Parathyroid adenoma (tissue), 2 donors: ENCODE results near the gene IFT52.

Experiments used
- H2AFZ ChIP-seq: fragments of 300-600 bp; sonication (generic); one replicate; pipeline ENCODE4 v1.7.0; 2017; ENCODE audit warnings: antibody characterized with exemption, mild to moderate bottlenecking
- H3K27ac ChIP-seq: fragments of 300-600 bp; sonication (generic); one replicate; pipeline ENCODE4 v1.7.0; 2017
- H3K27me3 ChIP-seq: fragments of 300-600 bp; sonication (generic); one replicate; pipeline ENCODE4 v1.7.0; 2017; ENCODE audit warnings: low read length; ENCODE audit not compliant: control insufficient read depth, insufficient read depth
- H3K36me3 ChIP-seq: fragments of 300-600 bp; sonication (generic); one replicate; pipeline ENCODE4 v1.7.0; 2017; ENCODE audit warnings: low read length; ENCODE audit not compliant: control insufficient read depth, insufficient read depth
- H3K4me1 ChIP-seq: fragments of 300-600 bp; sonication (generic); one replicate; pipeline ENCODE4 v1.7.0; 2017; ENCODE audit warnings: control low read depth
- H3K4me2 ChIP-seq: fragments of 300-600 bp; sonication (generic); one replicate; pipeline ENCODE4 v1.7.0; 2017; ENCODE audit warnings: low read length
- H3K4me3 ChIP-seq: fragments of 300-600 bp; sonication (generic); one replicate; pipeline ENCODE4 v1.7.0; 2017; ENCODE audit warnings: low read depth, low read length
- H3K79me2 ChIP-seq: fragments of 300-600 bp; sonication (generic); one replicate; pipeline ENCODE4 v1.7.0; 2017; ENCODE audit warnings: control low read depth
- H3K9ac ChIP-seq: fragments of 300-600 bp; sonication (generic); one replicate; pipeline ENCODE4 v1.7.0; 2017; ENCODE audit warnings: mild to moderate bottlenecking
- H3K9me3 ChIP-seq: fragments of 300-600 bp; sonication (generic); one replicate; pipeline ENCODE4 v1.7.0; 2017; ENCODE audit warnings: low read length; ENCODE audit not compliant: control insufficient read depth
- TF ChIP-seq, protein P1 (sequence below): fragments of 300-600 bp; sonication (generic); IDR thresholded peaks from one replicate; pipeline ENCODE4 v1.7.0; 2017; ENCODE audit warnings: antibody characterized with exemption, mild to moderate bottlenecking
- donor health status: primary hyperparathyroidism.

Gene IFT52

GRCh38 chr20:43665466-43666176 lies 74.9 kb downstream of the IFT52 start:
- H3K36me3 ChIP-seq = no peaks in the 10 kb centered on the region
- no peaks in the 10 kb centered on the region for H3K79me2 ChIP-seq
- no peak overlapping the region for H3K4me2 ChIP-seq
- no peaks in the 10 kb centered on the region for H3K27me3 ChIP-seq
- no peak overlapping the region for H3K27ac ChIP-seq
- peaks cover 3% of the 10 kb centered on the region for H3K4me1 ChIP-seq
- TF ChIP-seq, protein P1, sequence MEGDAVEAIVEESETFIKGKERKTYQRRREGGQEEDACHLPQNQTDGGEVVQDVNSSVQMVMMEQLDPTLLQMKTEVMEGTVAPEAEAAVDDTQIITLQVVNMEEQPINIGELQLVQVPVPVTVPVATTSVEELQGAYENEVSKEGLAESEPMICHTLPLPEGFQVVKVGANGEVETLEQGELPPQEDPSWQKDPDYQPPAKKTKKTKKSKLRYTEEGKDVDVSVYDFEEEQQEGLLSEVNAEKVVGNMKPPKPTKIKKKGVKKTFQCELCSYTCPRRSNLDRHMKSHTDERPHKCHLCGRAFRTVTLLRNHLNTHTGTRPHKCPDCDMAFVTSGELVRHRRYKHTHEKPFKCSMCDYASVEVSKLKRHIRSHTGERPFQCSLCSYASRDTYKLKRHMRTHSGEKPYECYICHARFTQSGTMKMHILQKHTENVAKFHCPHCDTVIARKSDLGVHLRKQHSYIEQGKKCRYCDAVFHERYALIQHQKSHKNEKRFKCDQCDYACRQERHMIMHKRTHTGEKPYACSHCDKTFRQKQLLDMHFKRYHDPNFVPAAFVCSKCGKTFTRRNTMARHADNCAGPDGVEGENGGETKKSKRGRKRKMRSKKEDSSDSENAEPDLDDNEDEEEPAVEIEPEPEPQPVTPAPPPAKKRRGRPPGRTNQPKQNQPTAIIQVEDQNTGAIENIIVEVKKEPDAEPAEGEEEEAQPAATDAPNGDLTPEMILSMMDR = no peak
- no peak overlapping the region for H3K9ac ChIP-seq
- no peak overlapping the region for H3K4me3 ChIP-seq
- no peak overlapping the region for H2AFZ ChIP-seq
- no peaks in the 10 kb centered on the region for H3K9me3 ChIP-seq

DNA sequence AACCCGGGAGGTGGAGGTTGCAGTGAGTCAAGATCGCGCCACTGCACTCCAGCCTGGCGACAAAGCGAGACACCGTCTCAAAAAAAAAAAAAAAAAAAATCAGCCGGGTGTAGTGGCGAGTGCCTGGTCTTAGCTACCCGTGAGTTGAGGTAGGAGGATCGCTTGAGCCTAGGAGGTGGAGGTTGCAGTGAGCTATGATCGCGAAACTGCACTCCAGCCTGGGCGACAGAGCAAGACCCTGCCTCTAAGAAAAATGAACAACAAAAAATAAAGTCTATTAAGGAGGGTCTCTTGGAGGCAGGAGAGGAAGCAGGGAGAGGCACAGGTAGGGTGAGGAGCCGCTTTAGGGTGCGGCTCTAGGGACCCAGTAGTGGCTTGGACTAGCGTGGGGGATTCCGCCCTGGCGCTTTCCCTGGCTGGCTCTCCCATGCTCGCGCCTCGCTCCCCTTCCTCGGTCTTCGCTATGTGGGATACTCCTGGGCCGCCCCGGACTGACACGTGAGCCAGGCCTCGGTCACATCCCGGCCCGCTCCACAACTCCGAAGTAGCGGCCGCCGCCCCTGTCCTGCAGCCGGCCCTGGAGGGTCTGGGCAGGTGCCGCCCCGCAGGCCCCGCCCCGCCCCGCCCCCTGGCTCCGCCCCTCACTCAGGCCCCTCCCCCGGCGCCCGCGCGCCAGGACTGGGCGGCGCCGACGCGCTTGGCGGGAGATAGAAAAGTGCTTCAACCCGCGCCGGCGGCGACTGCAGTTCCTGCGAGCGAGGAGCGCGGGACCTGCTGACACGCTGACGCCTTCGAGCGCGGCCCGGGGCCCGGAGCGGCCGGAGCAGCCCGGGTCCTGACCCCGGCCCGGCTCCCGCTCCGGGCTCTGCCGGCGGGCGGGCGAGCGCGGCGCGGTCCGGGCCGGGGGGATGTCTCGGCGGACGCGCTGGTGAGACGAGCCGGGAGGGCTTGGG lies 75.9 kb downstream of the IFT52 start, which contains the start of gene MYBL2:
TSS of gene MYBL2 (plus strand) at position 739 of the 953 bp plus-strand sequence. CDS start at position 909, 170 bp downstream.
- H3K4me3 ChIP-seq = peak within 1 kb of the TSS; percentile 29
- H3K9ac ChIP-seq = no peak within 1 kb of the TSS
- H3K4me1 ChIP-seq = peaks cover 3% of the 10 kb centered on the region
- no peaks in the 10 kb centered on the region for H3K27me3 ChIP-seq
- no peaks in the 10 kb centered on the region for H3K79me2 ChIP-seq
- TF ChIP-seq, protein P1 = no peak
- peak within 1 kb of the TSS; percentile 66 for H3K4me2 ChIP-seq
- H3K36me3 ChIP-seq = no peaks in the 10 kb centered on the region
- no peak within 1 kb of the TSS for H3K27ac ChIP-seq
- no peaks in the 10 kb centered on the region for H3K9me3 ChIP-seq
- H2AFZ ChIP-seq = peak within 1 kb of the TSS; percentile 38

DNA sequence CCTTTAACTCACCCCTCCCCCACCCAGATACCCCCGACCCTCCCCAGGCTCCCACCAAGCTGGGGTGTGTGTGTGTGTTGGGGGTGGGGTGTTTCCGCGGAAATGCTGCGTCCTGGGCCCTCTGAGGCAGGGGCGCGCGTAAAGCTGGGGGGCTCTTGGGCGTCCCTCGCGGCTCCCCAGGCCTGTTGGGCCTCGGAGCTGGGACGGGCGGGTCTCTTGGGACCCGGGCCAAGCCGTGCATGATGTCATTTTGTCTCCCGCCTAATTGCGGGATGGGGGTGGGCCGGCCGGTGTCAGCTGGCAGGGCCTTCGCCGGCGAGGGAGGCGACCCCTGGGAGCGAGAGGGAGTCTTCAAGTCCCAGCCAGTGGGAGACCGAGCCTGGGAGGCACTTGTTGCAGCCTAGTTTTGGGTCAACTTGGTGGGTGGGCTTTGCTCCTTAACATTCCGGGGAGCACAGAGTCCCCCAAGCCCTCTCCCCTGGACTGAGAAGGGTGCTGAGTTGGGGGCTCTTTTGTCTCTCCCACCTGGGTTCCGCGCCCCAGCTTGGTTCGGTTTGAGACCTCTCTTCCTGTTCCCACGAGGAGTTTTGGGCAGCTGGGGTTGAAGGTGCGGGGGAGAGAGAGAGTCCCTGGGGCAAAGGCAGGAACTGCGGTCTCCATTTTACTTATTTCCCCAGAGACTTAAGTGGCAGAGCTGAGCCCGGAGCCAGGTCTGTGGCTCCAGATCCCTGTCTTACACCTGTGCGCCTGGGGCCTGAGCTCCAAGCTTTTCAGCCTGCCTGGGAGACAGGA lies 76.8 kb downstream of the IFT52 start:
- Histone ChIP-seq H3K9me3 (no peaks in the 10 kb centered on the region), H3K9ac (no peak overlapping the region), H3K4me1 (peaks cover 3% of the 10 kb centered on the region), H3K36me3 (no peaks in the 10 kb centered on the region), H3K4me2 (peak overlapping the region; percentile 13), H2AFZ (no peak overlapping the region), H3K4me3 (no peak overlapping the region), H3K79me2 (no peaks in the 10 kb centered on the region), H3K27me3 (no peaks in the 10 kb centered on the region), H3K27ac (no peak overlapping the region)
- TF ChIP-seq, protein P1 = no peak

GRCh38 chr20:43669332-43669731 lies 78.6 kb downstream of the IFT52 start:
- Histone ChIP-seq H3K9ac (no peak overlapping the region), H2AFZ (no peak overlapping the region), H3K9me3 (no peaks in the 10 kb centered on the region), H3K4me1 (peaks cover 3% of the 10 kb centered on the region), H3K27me3 (no peaks in the 10 kb centered on the region), H3K4me2 (no peak overlapping the region), H3K36me3 (no peaks in the 10 kb centered on the region), H3K79me2 (no peaks in the 10 kb centered on the region), H3K27ac (no peak overlapping the region), H3K4me3 (no peak overlapping the region)
- TF ChIP-seq, protein P1 = no peak
